ENCODE results near the gene KL. TPM values are rescaled to one million over a fixed set of nuclear protein-coding genes. Genes with fewer than 3 reads are reported as not detected.

The KL gene
- total RNA-seq, 1 experiment from 2014 or later = not detected

DNA sequence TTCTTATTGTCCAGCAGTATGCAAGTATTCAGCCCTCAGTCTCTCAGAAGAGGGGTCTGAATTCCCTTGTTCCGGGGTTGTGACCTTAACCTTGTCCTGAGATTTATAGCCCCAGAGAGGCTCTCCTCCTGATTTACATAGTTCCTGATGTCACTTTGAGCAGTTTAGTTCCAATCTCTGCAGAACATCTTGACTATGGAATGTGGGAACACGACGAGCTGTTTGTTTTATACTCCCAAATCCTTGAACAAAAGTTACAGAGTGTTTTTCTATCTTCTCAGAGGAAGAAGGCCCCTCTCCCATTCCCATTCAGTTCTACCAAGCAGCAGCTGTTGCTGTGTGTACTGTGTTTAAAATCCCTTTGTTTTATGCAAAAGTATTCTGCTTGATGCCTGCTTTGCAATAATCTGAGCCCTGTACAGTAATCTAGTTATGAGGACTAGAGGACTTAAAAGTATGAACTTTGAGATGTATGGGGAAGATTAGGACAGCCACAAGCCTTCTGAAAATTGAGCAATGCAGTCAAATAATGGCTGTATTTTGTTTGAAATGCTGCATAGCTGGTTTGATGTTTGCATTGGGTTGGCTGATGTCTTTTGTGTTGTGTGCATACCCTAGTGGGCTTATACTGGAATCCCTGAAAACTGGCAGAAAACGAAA is 74.7 kb downstream of the KL start:
- peaks cover 0 to 16% of the 10 kb centered on the region in 2 experiments; a peak in 1 of 4 replicates for H3K4me1 ChIP-seq (ENCODE audit: control insufficient read depth in 1 of 2, insufficient read depth in 2 of 2, low read length in 2 of 2)
- no peak overlapping the region for H3K9ac ChIP-seq (ENCODE audit: low read length)
- TF ChIP-seq CEBPB (IDR thresholded peaks at IDR 0.05; ENCODE audit: low read depth) (no peak), EGR1 (IDR thresholded peaks at IDR 0.05; ENCODE audit: low read depth) (no peak), SP1 (IDR thresholded peaks at IDR 0.05; ENCODE audit: low read depth) (no peak), ZNF274 (IDR thresholded peaks at IDR 0.05; ENCODE audit: low read depth, low read length) (no peak)
- TF ChIP-seq, protein P1, sequence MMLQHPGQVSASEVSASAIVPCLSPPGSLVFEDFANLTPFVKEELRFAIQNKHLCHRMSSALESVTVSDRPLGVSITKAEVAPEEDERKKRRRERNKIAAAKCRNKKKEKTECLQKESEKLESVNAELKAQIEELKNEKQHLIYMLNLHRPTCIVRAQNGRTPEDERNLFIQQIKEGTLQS (IDR thresholded peaks at IDR 0.05) = no peak
- no peaks in the 10 kb centered on the region for H4K20me1 ChIP-seq (ENCODE audit: insufficient read depth)
- POLR2A ChIA-PET = no interaction called here
- no peak overlapping the region for H3K27ac ChIP-seq (ENCODE audit: low read depth, low read length)
- H3K9me3 ChIP-seq (ENCODE audit: control insufficient read depth in 1 of 2, insufficient read depth in 1 of 2, low read depth in 1 of 2, low read length in 2 of 2) = no peaks in the 10 kb centered on the region
- no peaks in the 10 kb centered on the region for H3K9me2 ChIP-seq (ENCODE audit: insufficient read depth)
- H3K4me3 ChIP-seq (replicated peaks in 1 of 2; ENCODE audit: low read depth in 1 of 2, low read length in 2 of 2) = no peak overlapping the region
- RAD21 ChIA-PET (ENCODE audit: low non-redundant PET in 1 of 2, low total read pairs in 2 of 2, uncharacterized antibody in 2 of 2, unreplicated experiment in 2 of 2) = no interaction called here
- no peaks in the 10 kb centered on the region for H3K79me2 ChIP-seq (ENCODE audit: insufficient read depth, low read length)
- H3K27me3 ChIP-seq (ENCODE audit: insufficient read depth, low read length) = no peaks in the 10 kb centered on the region
- no peak overlapping the region for H3K4me2 ChIP-seq (ENCODE audit: low read length)
- H2AFZ ChIP-seq (ENCODE audit: low read depth, low read length, poor library complexity, severe bottlenecking) = no peak overlapping the region
- intact Hi-C loops (cut with micrococcal nuclease) = no loop called here
- no peak for ATAC-seq
- H3K36me3 ChIP-seq (ENCODE audit: control insufficient read depth in 1 of 2, insufficient read depth in 2 of 2, low read length in 2 of 2) = no peaks in the 10 kb centered on the region
- DNase-seq (ENCODE audit: low read depth, low spot score) = no peak
- BruUV-seq (replicated peaks) = no TSS peak
- CTCF ChIA-PET = no interaction called here

DNA sequence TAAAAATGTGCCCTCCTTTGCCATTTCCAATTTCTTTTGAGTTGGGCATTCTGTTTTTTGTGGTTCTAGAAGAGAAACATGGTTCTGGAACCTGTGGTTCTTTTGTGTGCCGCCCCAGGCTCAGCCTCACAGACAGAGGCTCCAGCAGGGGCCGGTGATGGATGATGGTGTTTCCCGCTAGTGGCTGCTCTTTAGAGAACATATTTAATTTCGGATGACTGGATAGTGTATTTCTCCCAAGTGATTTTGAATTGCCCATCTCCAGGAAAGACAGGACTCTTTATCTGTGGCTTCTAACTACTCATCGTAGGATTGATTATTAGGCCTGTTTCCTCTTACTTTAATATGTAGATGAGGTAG is 75.2 kb downstream of the KL start:
- BruUV-seq (replicated peaks) = no TSS peak
- H3K27me3 ChIP-seq (ENCODE audit: insufficient read depth, low read length) = no peaks in the 10 kb centered on the region
- H3K4me3 ChIP-seq (replicated peaks in 1 of 2; ENCODE audit: low read depth in 1 of 2, low read length in 2 of 2) = no peak overlapping the region
- H4K20me1 ChIP-seq (ENCODE audit: insufficient read depth) = no peaks in the 10 kb centered on the region
- ChIA-PET CTCF (no interaction called here), RAD21 (ENCODE audit: low non-redundant PET in 1 of 2, low total read pairs in 2 of 2, uncharacterized antibody in 2 of 2, unreplicated experiment in 2 of 2) (no interaction called here), POLR2A (no interaction called here)
- H3K36me3 ChIP-seq (ENCODE audit: control insufficient read depth in 1 of 2, insufficient read depth in 2 of 2, low read length in 2 of 2) = no peaks in the 10 kb centered on the region
- no peaks in the 10 kb centered on the region for H3K9me2 ChIP-seq (ENCODE audit: insufficient read depth)
- H3K27ac ChIP-seq (ENCODE audit: low read depth, low read length) = no peak overlapping the region
- ATAC-seq (no peak), DNase-seq (ENCODE audit: low read depth, low spot score) (no peak)
- TF ChIP-seq EZH2 (IDR thresholded peaks at IDR 0.05) = no peak
- TF ChIP-seq, protein P2, sequence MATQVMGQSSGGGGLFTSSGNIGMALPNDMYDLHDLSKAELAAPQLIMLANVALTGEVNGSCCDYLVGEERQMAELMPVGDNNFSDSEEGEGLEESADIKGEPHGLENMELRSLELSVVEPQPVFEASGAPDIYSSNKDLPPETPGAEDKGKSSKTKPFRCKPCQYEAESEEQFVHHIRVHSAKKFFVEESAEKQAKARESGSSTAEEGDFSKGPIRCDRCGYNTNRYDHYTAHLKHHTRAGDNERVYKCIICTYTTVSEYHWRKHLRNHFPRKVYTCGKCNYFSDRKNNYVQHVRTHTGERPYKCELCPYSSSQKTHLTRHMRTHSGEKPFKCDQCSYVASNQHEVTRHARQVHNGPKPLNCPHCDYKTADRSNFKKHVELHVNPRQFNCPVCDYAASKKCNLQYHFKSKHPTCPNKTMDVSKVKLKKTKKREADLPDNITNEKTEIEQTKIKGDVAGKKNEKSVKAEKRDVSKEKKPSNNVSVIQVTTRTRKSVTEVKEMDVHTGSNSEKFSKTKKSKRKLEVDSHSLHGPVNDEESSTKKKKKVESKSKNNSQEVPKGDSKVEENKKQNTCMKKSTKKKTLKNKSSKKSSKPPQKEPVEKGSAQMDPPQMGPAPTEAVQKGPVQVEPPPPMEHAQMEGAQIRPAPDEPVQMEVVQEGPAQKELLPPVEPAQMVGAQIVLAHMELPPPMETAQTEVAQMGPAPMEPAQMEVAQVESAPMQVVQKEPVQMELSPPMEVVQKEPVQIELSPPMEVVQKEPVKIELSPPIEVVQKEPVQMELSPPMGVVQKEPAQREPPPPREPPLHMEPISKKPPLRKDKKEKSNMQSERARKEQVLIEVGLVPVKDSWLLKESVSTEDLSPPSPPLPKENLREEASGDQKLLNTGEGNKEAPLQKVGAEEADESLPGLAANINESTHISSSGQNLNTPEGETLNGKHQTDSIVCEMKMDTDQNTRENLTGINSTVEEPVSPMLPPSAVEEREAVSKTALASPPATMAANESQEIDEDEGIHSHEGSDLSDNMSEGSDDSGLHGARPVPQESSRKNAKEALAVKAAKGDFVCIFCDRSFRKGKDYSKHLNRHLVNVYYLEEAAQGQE (IDR thresholded peaks at IDR 0.05; ENCODE audit: low read depth) = no peak
- TF ChIP-seq, protein P3, sequence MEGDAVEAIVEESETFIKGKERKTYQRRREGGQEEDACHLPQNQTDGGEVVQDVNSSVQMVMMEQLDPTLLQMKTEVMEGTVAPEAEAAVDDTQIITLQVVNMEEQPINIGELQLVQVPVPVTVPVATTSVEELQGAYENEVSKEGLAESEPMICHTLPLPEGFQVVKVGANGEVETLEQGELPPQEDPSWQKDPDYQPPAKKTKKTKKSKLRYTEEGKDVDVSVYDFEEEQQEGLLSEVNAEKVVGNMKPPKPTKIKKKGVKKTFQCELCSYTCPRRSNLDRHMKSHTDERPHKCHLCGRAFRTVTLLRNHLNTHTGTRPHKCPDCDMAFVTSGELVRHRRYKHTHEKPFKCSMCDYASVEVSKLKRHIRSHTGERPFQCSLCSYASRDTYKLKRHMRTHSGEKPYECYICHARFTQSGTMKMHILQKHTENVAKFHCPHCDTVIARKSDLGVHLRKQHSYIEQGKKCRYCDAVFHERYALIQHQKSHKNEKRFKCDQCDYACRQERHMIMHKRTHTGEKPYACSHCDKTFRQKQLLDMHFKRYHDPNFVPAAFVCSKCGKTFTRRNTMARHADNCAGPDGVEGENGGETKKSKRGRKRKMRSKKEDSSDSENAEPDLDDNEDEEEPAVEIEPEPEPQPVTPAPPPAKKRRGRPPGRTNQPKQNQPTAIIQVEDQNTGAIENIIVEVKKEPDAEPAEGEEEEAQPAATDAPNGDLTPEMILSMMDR (IDR thresholded peaks at IDR 0.05 in 2 of 3, conservative IDR thresholded peaks at IDR 0.05 in 1 of 3; ENCODE audit: borderline replicate concordance in 1 of 3, insufficient read depth in 1 of 3, low read depth in 2 of 3, low read length in 2 of 3) = no peak
- TF ChIP-seq, protein P4, sequence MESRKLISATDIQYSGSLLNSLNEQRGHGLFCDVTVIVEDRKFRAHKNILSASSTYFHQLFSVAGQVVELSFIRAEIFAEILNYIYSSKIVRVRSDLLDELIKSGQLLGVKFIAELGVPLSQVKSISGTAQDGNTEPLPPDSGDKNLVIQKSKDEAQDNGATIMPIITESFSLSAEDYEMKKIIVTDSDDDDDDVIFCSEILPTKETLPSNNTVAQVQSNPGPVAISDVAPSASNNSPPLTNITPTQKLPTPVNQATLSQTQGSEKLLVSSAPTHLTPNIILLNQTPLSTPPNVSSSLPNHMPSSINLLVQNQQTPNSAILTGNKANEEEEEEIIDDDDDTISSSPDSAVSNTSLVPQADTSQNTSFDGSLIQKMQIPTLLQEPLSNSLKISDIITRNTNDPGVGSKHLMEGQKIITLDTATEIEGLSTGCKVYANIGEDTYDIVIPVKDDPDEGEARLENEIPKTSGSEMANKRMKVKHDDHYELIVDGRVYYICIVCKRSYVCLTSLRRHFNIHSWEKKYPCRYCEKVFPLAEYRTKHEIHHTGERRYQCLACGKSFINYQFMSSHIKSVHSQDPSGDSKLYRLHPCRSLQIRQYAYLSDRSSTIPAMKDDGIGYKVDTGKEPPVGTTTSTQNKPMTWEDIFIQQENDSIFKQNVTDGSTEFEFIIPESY (IDR thresholded peaks at IDR 0.05; ENCODE audit: extremely low read depth, insufficient replicate concordance, low read length) = no peak
- no peak for TF ChIP-seq ELF1 (IDR thresholded peaks at IDR 0.05; ENCODE audit: borderline replicate concordance, low read depth)
- TF ChIP-seq TCF7L2 (IDR thresholded peaks at IDR 0.05; ENCODE audit: borderline replicate concordance, extremely low read depth, insufficient read depth, insufficient read length) = no peak
- TF ChIP-seq CBX3 (IDR thresholded peaks at IDR 0.05; ENCODE audit: low read depth) = no peak
- TF ChIP-seq CEBPB (IDR thresholded peaks at IDR 0.05; ENCODE audit: low read depth) = no peak
- no peak overlapping the region for H3K4me2 ChIP-seq (ENCODE audit: low read length)
- H3K4me1 ChIP-seq (ENCODE audit: control insufficient read depth in 1 of 2, insufficient read depth in 2 of 2, low read length in 2 of 2) = peaks cover 0 to 16% of the 10 kb centered on the region in 2 experiments; a peak in 1 of 4 replicates
- H2AFZ ChIP-seq (ENCODE audit: low read depth, low read length, poor library complexity, severe bottlenecking) = no peak overlapping the region
- no peaks in the 10 kb centered on the region for H3K79me2 ChIP-seq (ENCODE audit: insufficient read depth, low read length)
- H3K9me3 ChIP-seq (ENCODE audit: control insufficient read depth in 1 of 2, insufficient read depth in 1 of 2, low read depth in 1 of 2, low read length in 2 of 2) = no peaks in the 10 kb centered on the region
- no peak overlapping the region for H3K9ac ChIP-seq (ENCODE audit: low read length)
- intact Hi-C loops (cut with micrococcal nuclease) = no loop called here

Measured in HCT116 (cell line).